Muscle layer of colon (tissue), 2 donors: ENCODE measurements around the gene SPINK5.

ENCODE experiments used
- H3K27ac ChIP-seq: one replicate; pipeline ENCODE4 v1.7.0; 2013; ENCODE audit warnings: low read depth, mild to moderate bottlenecking, low read length, moderate library complexity
- H3K27me3 ChIP-seq, 2 donors: one replicate each; pipeline ENCODE4 v1.7.0; 2013; ENCODE audit warnings: low read length in 2 of 2, mild to moderate bottlenecking in 2 of 2; ENCODE audit not compliant: insufficient read depth in 2 of 2, control insufficient read depth in 1 of 2
- H3K36me3 ChIP-seq: one replicate; pipeline ENCODE4 v1.7.0; 2013; ENCODE audit warnings: mild to moderate bottlenecking, low read length; ENCODE audit not compliant: insufficient read depth
- H3K4me1 ChIP-seq: one replicate; pipeline ENCODE4 v1.7.0; 2013; ENCODE audit warnings: mild to moderate bottlenecking, low read length; ENCODE audit not compliant: insufficient read depth
- H3K4me3 ChIP-seq, 2 donors: one replicate each; pipeline ENCODE4 v1.7.0; 2013; ENCODE audit warnings: low read length in 2 of 2, low read depth in 1 of 2, mild to moderate bottlenecking in 1 of 2, moderate library complexity in 1 of 2
- H3K9ac ChIP-seq: one replicate; pipeline ENCODE4 v1.7.0; 2013; ENCODE audit warnings: low read length
- H3K9me3 ChIP-seq: one replicate; pipeline ENCODE4 v1.7.0; 2013; ENCODE audit warnings: mild to moderate bottlenecking, low read length
- donor health status: abdominal sarcoma.
- donor health status: Adenocarcinoma of cecum.

Gene SPINK5

DNA sequence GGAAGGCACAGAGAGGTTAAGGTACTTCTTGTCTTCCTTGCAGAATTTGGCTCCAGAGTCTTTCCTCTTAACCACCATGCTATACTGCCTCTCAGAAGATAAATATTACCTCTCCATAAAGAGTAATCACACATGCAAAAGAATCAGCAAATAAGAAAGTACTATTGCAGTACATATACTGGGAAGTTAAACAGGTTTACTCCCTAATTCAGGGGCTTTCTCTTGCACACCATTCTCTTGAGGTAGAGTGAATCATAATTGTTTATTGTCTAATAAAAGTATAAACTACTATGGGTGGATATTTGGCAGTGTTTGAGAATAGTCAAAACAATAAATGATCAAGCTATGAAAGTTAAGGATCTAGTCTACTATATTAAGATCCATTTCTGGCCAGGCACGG lies 40.4 kb downstream of the SPINK5 start:
- Histone ChIP-seq H3K9ac (no peak overlapping the region), H3K27me3 (no peaks in the 10 kb centered on the region), H3K27ac (no peak overlapping the region), H3K9me3 (no peaks in the 10 kb centered on the region), H3K36me3 (no peaks in the 10 kb centered on the region), H3K4me3 (no peak overlapping the region), H3K4me1 (no peaks in the 10 kb centered on the region)

GRCh38 chr5:148107608-148108007 lies 43.8 kb downstream of the SPINK5 start:
- no peaks in the 10 kb centered on the region for H3K9me3 ChIP-seq
- no peaks in the 10 kb centered on the region for H3K4me1 ChIP-seq
- no peaks in the 10 kb centered on the region for H3K27me3 ChIP-seq
- no peak overlapping the region for H3K9ac ChIP-seq
- H3K4me3 ChIP-seq = no peak overlapping the region
- no peak overlapping the region for H3K27ac ChIP-seq
- no peaks in the 10 kb centered on the region for H3K36me3 ChIP-seq

DNA sequence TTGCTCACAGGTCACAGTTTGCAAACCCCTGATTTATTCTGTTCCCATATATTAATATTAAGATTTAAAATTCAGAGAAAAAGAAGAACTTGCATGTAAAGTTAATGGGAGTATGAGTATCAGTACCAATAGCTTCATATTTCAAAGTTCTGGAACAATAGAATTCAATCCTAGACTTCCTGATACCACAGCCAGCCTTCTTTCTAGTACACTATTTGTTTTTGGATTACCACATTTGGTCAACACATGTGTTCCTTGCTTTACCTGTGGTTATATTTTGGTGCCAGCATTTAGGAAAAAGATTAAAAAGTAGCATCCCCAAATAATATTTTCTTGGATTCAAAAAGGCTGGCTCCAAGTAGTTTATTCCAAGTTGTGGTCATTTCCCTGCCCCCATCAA lies 49.5 kb downstream of the SPINK5 start:
- Histone ChIP-seq H3K4me3 (no peak overlapping the region), H3K9me3 (no peaks in the 10 kb centered on the region), H3K9ac (no peak overlapping the region), H3K36me3 (no peaks in the 10 kb centered on the region), H3K27ac (no peak overlapping the region), H3K27me3 (no peaks in the 10 kb centered on the region), H3K4me1 (no peaks in the 10 kb centered on the region)

GRCh38 chr5:148120317-148120716 lies 56.5 kb downstream of the SPINK5 start:
- Histone ChIP-seq H3K4me3 (no peak overlapping the region), H3K9me3 (no peaks in the 10 kb centered on the region)

DNA sequence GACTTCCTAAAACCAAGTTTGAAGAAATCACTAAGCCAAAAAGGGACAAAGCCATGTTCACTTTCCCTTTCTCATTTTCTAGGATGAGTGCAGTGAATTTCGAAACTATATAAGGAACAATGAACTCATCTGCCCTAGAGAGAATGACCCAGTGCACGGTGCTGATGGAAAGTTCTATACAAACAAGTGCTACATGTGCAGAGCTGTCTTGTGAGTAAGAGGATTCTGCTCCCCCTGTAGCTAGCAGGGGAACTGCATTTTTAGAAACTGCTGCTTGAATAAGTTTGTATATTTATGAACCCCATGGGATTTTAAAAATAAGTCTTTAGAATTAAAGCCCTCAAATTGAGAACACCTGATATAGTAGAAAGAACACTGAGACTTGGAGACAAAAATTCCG lies 61.9 kb downstream of the SPINK5 start:
- Histone ChIP-seq H3K27me3 (no peaks in the 10 kb centered on the region), H3K27ac (no peak overlapping the region), H3K36me3 (no peaks in the 10 kb centered on the region), H3K9ac (no peak overlapping the region), H3K4me1 (no peaks in the 10 kb centered on the region), H3K9me3 (no peaks in the 10 kb centered on the region), H3K4me3 (no peak overlapping the region)

More at GRCh38 chr5:148120317-148120716, 56.5 kb downstream of the SPINK5 start:
- H3K27ac ChIP-seq = no peak overlapping the region
- H3K4me1 ChIP-seq = no peaks in the 10 kb centered on the region
- no peak overlapping the region for H3K9ac ChIP-seq
- no peaks in the 10 kb centered on the region for H3K27me3 ChIP-seq
- no peaks in the 10 kb centered on the region for H3K36me3 ChIP-seq

GRCh38 chr5:148135091-148136048 lies 71.6 kb downstream of the SPINK5 start:
- Histone ChIP-seq H3K4me3 (no peak overlapping the region), H3K9ac (no peak overlapping the region), H3K27ac (no peak overlapping the region)

GRCh38 chr5:148140846-148141245 lies 77.1 kb downstream of the SPINK5 start:
- Histone ChIP-seq H3K27me3 (no peaks in the 10 kb centered on the region), H3K9me3 (no peaks in the 10 kb centered on the region), H3K36me3 (no peaks in the 10 kb centered on the region), H3K9ac (no peak overlapping the region), H3K4me1 (no peaks in the 10 kb centered on the region), H3K4me3 (no peak overlapping the region), H3K27ac (no peak overlapping the region)

More at GRCh38 chr5:148135091-148136048, 71.6 kb downstream of the SPINK5 start:
- H3K9me3 ChIP-seq = no peaks in the 10 kb centered on the region
- H3K4me1 ChIP-seq = no peaks in the 10 kb centered on the region
- H3K27me3 ChIP-seq = no peaks in the 10 kb centered on the region
- H3K36me3 ChIP-seq = no peaks in the 10 kb centered on the region

DNA sequence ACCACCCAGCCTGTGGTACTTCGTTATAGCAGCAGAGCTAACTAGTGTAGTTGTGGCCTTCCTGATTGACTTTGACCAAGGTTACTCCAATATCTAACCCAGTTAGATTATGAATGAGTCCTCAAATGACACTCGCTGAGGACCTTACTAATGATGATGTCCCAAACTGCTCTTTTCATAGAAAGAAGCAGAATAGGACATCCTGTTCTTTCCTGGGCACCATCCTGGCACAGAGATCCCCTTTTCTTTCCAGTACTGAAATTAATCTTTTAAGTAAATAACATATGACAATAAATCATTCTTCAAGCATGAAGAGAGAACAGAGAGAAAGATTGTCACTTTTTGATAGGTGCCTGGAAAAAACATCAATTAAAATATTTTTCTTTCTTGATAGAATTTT lies 77.9 kb downstream of the SPINK5 start:
- no peak overlapping the region for H3K9ac ChIP-seq
- no peaks in the 10 kb centered on the region for H3K9me3 ChIP-seq
- H3K4me1 ChIP-seq = no peaks in the 10 kb centered on the region
- no peak overlapping the region for H3K27ac ChIP-seq
- no peaks in the 10 kb centered on the region for H3K27me3 ChIP-seq
- no peak overlapping the region for H3K4me3 ChIP-seq
- no peaks in the 10 kb centered on the region for H3K36me3 ChIP-seq

GRCh38 chr5:148145916-148146315 lies 82.1 kb downstream of the SPINK5 start:
- no peaks in the 10 kb centered on the region for H3K27me3 ChIP-seq
- H3K4me1 ChIP-seq = no peaks in the 10 kb centered on the region
- no peaks in the 10 kb centered on the region for H3K36me3 ChIP-seq
- H3K27ac ChIP-seq = no peak overlapping the region
- H3K9me3 ChIP-seq = no peaks in the 10 kb centered on the region
- no peak overlapping the region for H3K9ac ChIP-seq
- H3K4me3 ChIP-seq = no peak overlapping the region

DNA sequence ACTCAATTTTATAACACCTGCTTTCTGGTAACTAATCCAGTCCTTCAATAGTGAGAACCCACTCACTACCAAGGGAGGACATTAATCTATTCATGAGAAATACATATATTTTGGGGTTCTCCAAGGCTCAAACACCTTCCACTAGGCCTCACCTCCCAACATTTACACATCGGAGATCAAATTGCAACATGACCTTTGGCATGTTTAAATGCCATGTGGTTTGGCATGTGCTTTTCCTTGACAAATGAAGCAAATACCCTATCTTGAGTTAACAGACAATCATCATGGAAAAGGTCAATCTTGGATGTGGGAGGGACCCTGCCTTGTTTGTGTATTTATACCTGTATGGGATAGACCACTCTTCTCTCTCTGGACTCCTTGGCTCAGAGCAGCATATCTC lies 82.7 kb downstream of the SPINK5 start:
- H3K9me3 ChIP-seq = no peaks in the 10 kb centered on the region
- no peak overlapping the region for H3K4me3 ChIP-seq
- H3K27me3 ChIP-seq = no peaks in the 10 kb centered on the region
- no peaks in the 10 kb centered on the region for H3K36me3 ChIP-seq
- no peak overlapping the region for H3K27ac ChIP-seq
- no peaks in the 10 kb centered on the region for H3K4me1 ChIP-seq
- no peak overlapping the region for H3K9ac ChIP-seq

DNA sequence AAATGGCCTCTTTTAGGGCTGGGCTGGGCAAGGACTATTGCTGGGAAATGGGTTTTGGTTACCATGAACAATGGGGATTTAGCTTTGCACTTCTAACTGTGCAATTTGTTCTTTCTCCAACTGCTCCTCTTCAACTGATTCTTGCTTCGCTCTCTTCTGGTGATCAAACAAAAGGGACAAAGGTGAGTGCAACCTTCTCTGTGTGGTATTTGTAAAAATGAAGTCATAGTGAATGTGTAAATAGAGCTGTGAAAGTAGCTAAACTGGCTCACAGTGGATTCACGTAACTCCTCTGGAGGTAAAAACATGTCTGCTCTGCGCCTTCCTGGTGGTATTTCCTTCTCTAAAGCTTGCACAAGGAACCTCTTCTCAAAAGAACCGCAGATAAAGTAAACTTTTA lies 83.6 kb downstream of the SPINK5 start:
- Histone ChIP-seq H3K9ac (no peak overlapping the region), H3K4me1 (no peaks in the 10 kb centered on the region), H3K27me3 (no peaks in the 10 kb centered on the region), H3K4me3 (no peak overlapping the region), H3K27ac (no peak overlapping the region), H3K9me3 (no peaks in the 10 kb centered on the region), H3K36me3 (no peaks in the 10 kb centered on the region)

GRCh38 chr5:148151872-148152271 lies 88.1 kb downstream of the SPINK5 start:
- H3K4me3 ChIP-seq = no peak overlapping the region
- H3K9me3 ChIP-seq = no peaks in the 10 kb centered on the region
- no peaks in the 10 kb centered on the region for H3K36me3 ChIP-seq
- H3K27ac ChIP-seq = no peak overlapping the region
- no peak overlapping the region for H3K9ac ChIP-seq
- H3K4me1 ChIP-seq = no peaks in the 10 kb centered on the region
- no peaks in the 10 kb centered on the region for H3K27me3 ChIP-seq
